Pancreas (tissue), 10 donors: Measurements from ENCODE around the gene GALNT9. TPM values are rescaled to one million over a fixed set of nuclear protein-coding genes. Genes with fewer than 3 reads are reported as not detected.
"Not testable (repeated sequence)": the region's sequence is repeated elsewhere in the genome, so short reads cannot be mapped to it uniquely, and the experiment has no call there.

ENCODE experiments used
- ATAC-seq, 4 donors: fragments of 200-7000 bp; cut with Tn5 transposase; one replicate each; pipeline versions ENCODE4 v1.8.0 to v1.9.1; 2020; ENCODE audit warnings: mild to moderate bottlenecking in 4 of 4, moderate library complexity in 4 of 4
- DNase-seq, 6 donors: peaks; one replicate each; pipeline ENCODE4 v3.0.0-alpha.2; 2020
- FAIRE-seq: peaks from 2 replicates; lab custom pipeline; 2012; peaks lifted over from hg19 to GRCh38; lab: Jason Lieb, UNC
- H3K27ac ChIP-seq, 4 donors: fragments of 200-600 bp; sonication (generic); 1 replicate in 3 of 4; 2 replicates in 1 of 4; pipeline versions ENCODE4 v1.5.0 to v1.8.0; 2020
- H3K27me3 ChIP-seq, 4 donors: fragments of 200-600 bp; one replicate each; pipeline ENCODE4 v1.8.0; 2021
- H3K36me3 ChIP-seq, 3 donors: fragments of 200-600 bp; sonication (generic) in 1 of 3; one replicate each; pipeline versions ENCODE4 v1.5.0 to v1.8.0; 2020 to 2021
- H3K4me1 ChIP-seq, 3 donors: fragments of 200-600 bp; one replicate each; pipeline ENCODE4 v1.8.0; 2021
- H3K4me3 ChIP-seq, 4 donors: fragments of 200-600 bp; sonication (generic) in 2 of 4; one replicate each; pipeline versions ENCODE4 v1.5.0 to v1.8.0; 2020 to 2021
- H3K9me3 ChIP-seq, 4 donors: fragments of 200-600 bp; one replicate each; pipeline ENCODE4 v1.8.0; 2021
- WGBS, 2 donors: extraction: QIAGEN DNeasy Blood & Tissue Kit; methylation state at CpG; one replicate each; pipeline ENCODE4 v1.1.7; 2013; 5-methylcytosine and 5-hydroxymethylcytosine counted together
- intact Hi-C, 3 donors: fragments of 100-400 bp; cut with DNase I; formaldehyde crosslinking; loops; one replicate each; pipeline versions ENCODE4 v1.11.1 to v1.14.2; 2022
- polyA plus RNA-seq, 2 donors: library from polyadenylated mRNA; stranded (reverse); fragments of 200-250 nt; gene quantifications; one replicate each; pipeline ENCODE4 v1.2.3, GENCODE V29; 2013
- total RNA-seq, 6 donors: library from RNA; stranded (reverse); fragmentation: NEBNext Ultra II Directional in 4 of 6; extraction: Animal tissue kit (Norgen Biotek cat#: 25700) in 4 of 6; gene quantifications; one replicate each; pipeline versions ENCODE4 v1.2.1 to v1.2.4, GENCODE V29; 2021 to 2023
- TF ChIP-seq, protein P1 (sequence below), 4 donors: fragments of 200-600 bp; sonication (generic) in 3 of 4; IDR thresholded peaks; one replicate each; pipeline versions ENCODE4 v1.5.0 to v1.8.0; 2021; ENCODE audit warnings: antibody characterized with exemption in 4 of 4
- donor health status: healthy with polysubstance abuse.
- donor health status: DM: no; HTN: no; CAD: no; lungs with moderate emphysema.
- donor health status: DM: no; HTN: no; CAD: no.
- donor health status: control.
- donor health status: control.
- donor health status: Bipolar disorder and iron deficiency.
- donor health status: DM: yes; HTN: yes; CAD: no.
- donor health status: DM: no; HTN: no; CAD: no.
- donor health status: DM: no; HTN: no; CAD: no.
- donor health status: DM: yes; HTN: yes; CAD: no.

Gene GALNT9
- total and polyA plus RNA-seq, 8 donors = 0.09 to 0.46 (median 0.25) TPM; not detected in 5

DNA sequence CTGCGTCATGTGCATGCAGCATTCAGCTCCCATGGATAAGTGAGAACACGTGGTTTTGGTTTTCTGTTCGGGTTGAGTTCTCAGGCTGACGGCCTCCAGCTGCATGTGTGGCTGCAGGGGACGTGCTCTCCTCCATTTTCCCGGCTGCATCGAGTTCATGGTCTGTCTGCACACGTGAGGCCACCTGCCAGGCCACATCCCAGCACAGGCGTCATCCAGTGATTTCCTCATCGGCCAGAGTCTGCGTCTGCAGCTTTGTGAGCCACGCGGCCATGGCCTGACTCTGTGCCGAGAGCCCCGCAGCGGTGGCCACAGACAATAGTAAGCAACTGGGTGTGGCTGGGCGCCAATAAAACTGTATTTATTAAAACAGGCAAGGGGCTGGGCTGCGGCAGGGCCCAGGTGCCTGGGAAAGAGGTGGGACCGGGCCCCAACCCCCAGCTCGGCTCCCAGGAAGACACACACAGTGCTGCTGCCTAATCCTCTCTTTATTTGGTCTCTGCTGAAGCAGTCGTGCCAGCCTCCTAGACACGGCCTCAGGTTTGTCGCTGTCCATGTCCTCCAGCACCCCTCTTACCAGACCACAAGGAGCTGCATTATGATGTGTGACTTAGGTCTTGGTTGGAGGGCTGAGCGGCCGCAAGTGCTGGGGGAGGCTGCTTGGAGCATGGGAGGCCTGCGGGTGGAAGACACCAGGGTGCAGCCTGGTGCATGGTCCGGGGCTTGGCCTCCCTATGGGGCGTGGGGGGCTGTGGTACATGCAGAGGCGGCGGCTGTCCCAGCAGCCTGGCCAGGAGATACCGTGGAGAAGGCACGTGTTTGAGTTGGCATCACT is 133.1 kb downstream of the GALNT9 start:
- DNase-seq (no peak), ATAC-seq (no peak), FAIRE-seq (no peak)
- Histone ChIP-seq H3K4me1 (no peaks in the 10 kb centered on the region), H3K4me3 (no peak overlapping the region), H3K27me3 (no peaks in the 10 kb centered on the region), H3K27ac (no peak overlapping the region), H3K9me3 (no peaks in the 10 kb centered on the region), H3K36me3 (no peaks in the 10 kb centered on the region)
- TF ChIP-seq, protein P1, sequence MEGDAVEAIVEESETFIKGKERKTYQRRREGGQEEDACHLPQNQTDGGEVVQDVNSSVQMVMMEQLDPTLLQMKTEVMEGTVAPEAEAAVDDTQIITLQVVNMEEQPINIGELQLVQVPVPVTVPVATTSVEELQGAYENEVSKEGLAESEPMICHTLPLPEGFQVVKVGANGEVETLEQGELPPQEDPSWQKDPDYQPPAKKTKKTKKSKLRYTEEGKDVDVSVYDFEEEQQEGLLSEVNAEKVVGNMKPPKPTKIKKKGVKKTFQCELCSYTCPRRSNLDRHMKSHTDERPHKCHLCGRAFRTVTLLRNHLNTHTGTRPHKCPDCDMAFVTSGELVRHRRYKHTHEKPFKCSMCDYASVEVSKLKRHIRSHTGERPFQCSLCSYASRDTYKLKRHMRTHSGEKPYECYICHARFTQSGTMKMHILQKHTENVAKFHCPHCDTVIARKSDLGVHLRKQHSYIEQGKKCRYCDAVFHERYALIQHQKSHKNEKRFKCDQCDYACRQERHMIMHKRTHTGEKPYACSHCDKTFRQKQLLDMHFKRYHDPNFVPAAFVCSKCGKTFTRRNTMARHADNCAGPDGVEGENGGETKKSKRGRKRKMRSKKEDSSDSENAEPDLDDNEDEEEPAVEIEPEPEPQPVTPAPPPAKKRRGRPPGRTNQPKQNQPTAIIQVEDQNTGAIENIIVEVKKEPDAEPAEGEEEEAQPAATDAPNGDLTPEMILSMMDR (IDR thresholded peaks at IDR 0.05) = no peak
- WGBS, 2 donors = 62 to 70% methylated on average over 32 of the region's 32 CpGs
- intact Hi-C loops = no loop called here

DNA sequence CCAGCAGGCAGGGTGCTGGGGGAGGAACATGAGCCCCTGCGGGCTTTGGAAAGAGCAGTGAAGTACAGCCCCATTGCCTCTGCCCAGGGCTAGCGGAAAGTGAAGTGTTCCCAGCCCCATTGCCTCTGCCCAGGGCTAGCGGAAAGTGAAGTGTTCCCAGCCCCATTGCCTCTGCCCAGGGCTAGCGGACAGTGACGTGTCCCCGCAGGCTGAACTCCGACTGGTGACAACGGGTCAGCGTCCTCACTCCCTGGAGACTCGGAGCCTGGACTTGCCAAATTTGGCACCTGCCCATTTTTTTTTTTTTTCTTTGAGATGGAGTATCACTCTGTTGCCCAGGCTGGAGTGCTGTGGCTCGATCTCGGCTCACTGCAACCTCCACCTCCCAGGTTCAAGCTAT is 134.1 kb downstream of the GALNT9 start:
- H3K4me1 ChIP-seq, intact Hi-C loops, H3K36me3 ChIP-seq, FAIRE-seq, ATAC-seq, H3K9me3 ChIP-seq, H3K27ac ChIP-seq, H3K27me3 ChIP-seq, H3K4me3 ChIP-seq: not testable (repeated sequence)
- peak in 1 of 6 donors; percentile 9 for DNase-seq
- WGBS, 2 donors = 67 to 83% methylated on average over 12 of the region's 12 CpGs

DNA sequence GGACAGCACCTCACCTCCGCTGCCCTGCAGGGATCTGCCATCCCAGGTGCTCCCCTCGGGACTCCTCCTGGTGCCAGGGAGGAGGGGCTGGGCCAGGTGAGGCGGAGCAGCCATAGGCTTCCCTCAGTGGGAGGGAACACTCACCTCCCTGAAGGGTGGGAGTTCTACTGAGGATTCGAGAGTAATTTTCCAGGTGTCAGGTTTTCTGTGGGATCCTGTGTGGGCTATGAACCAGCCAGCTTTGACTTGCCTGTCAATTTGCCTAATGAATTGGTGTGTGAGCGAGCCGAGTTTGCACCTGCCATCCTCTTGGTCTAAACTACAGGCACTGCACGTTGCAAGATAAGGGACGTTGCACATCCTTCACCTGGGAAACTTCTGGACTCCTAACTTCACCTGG is 134.8 kb downstream of the GALNT9 start:
- intact Hi-C loops = no loop called here
- H3K9me3 ChIP-seq = no peaks in the 10 kb centered on the region
- no peaks in the 10 kb centered on the region for H3K36me3 ChIP-seq
- H3K27me3 ChIP-seq = no peaks in the 10 kb centered on the region
- 55 to 64% methylated on average over 8 of the region's 8 CpGs for WGBS, 2 donors
- H3K4me1 ChIP-seq = peaks cover 0 to 5% (median 0%) of the 10 kb centered on the region in 3 donors
- FAIRE-seq = no peak
- H3K27ac ChIP-seq = no peak overlapping the region
- TF ChIP-seq, protein P1 (IDR thresholded peaks at IDR 0.05) = no peak
- H3K4me3 ChIP-seq = no peak overlapping the region
- no peak for ATAC-seq
- DNase-seq = no peak

DNA sequence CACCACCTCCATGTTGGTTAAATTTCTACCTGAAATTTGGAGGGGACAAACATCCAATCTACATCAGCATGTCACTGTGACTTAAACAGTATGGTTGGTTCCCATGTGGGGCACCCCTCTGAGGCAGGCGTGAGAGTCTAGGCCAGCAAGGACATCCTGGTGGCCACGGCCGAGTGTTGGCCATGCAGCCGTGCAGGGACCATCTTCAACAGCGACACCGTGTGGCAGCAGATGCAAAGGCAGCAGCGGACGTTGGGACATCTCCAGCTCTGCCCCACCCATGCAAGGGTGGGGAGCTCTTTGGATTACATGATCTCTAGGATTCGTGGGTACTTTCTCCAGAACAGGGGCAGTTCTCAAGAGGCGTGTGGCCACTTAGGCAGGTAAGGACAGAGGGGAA is 135.3 kb downstream of the GALNT9 start:
- Histone ChIP-seq H3K27me3 (no peaks in the 10 kb centered on the region), H3K27ac (no peak overlapping the region), H3K36me3 (no peaks in the 10 kb centered on the region), H3K4me1 (peaks cover 0 to 5% (median 0%) of the 10 kb centered on the region in 3 donors), H3K4me3 (no peak overlapping the region), H3K9me3 (no peaks in the 10 kb centered on the region)
- ATAC-seq (no peak), FAIRE-seq (no peak), DNase-seq (no peak)
- TF ChIP-seq, protein P1 (IDR thresholded peaks at IDR 0.05) = no peak
- WGBS, 2 donors = 41 to 52% methylated on average over 10 of the region's 10 CpGs
- intact Hi-C loops = no loop called here

DNA sequence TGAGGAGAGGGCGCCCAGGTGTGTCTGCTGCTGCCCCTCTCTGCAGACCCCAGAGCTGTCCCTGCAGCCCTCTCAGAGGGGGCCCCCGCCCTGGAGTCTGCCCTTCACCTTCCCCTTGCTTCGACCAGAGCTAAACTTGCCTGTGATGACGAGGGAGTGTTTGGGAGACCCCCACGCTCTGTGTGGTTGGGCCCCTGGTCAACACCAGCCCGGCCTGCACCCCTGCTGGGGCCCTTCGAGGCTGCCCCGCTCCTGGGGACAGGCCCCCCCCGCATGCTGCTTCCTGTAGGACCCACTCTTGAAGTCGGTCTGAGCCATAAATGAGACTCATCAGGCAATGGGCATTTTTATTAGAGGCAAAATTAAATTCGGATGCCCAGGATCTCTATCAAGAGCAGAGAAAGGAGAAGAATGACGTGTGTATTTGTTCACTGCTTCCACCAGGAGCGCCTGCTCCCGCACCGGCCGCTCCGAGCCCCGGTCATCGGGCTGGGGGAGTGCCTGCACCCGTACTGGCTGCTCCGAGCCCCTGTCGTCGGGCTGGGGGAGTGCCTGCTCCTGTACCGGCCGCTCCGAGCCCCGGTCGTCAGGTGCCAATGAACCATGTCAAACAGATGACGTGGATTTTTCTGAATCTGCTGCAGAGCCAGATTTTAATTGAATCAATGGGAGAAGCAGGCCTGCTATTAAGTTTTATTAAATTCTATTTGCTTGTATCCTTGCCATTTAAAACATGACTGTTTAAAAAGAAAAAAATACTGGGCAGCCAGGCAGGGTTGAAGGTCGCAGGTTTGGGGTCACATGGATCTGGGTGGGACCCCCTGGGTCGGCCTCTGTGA is 137.5 kb downstream of the GALNT9 start:
- no peak for ATAC-seq
- Histone ChIP-seq H3K4me1 (peaks cover 0 to 5% (median 0%) of the 10 kb centered on the region in 3 donors), H3K27ac (no peak overlapping the region), H3K4me3 (no peak overlapping the region), H3K36me3 (no peaks in the 10 kb centered on the region), H3K9me3 (no peaks in the 10 kb centered on the region), H3K27me3 (no peaks in the 10 kb centered on the region)
- TF ChIP-seq, protein P1 (IDR thresholded peaks at IDR 0.05) = no peak
- WGBS, 2 donors = 60 to 67% methylated on average over 31 of the region's 31 CpGs
- no peak for FAIRE-seq
- no peak for DNase-seq
- intact Hi-C loops = no loop called here
